Astrocyte of the hippocampus (primary cell): ENCODE data around the gene NINJ2.
A peak's percentile ranks its signal among the peaks of the same experiment; 100 is the strongest.

Experiments used
- DNase-seq: peaks from one replicate; pipeline ENCODE4 v3.0.0; 2011; ENCODE audit warnings: low read depth, low spot score

Gene NINJ2

GRCh38 chr12:614411-614970, 48.8 kb downstream of the NINJ2 start:
- DNase-seq: peak; percentile 51

GRCh38 chr12:613996-614395, 49.2 kb downstream of the NINJ2 start:
- DNase-seq: no peak

GRCh38 chr12:612886-613285, 50.4 kb downstream of the NINJ2 start:
- no peak for DNase-seq

- no peak for DNase-seq
Observed at GRCh38 chr12:612293-612692, 51.0 kb downstream of the NINJ2 start.

- no peak for DNase-seq
Observed at GRCh38 chr12:611721-612120, 51.5 kb downstream of the NINJ2 start.

GRCh38 chr12:608921-609320, 54.3 kb downstream of the NINJ2 start:
- DNase-seq: no peak

- no peak for DNase-seq
Observed at GRCh38 chr12:608413-608812, 54.8 kb downstream of the NINJ2 start.

- peak; percentile 61 for DNase-seq
Observed at GRCh38 chr12:607541-608001, 55.7 kb downstream of the NINJ2 start.

GRCh38 chr12:604956-605355, 58.3 kb downstream of the NINJ2 start:
- DNase-seq: no peak

- DNase-seq: no peak
Observed at GRCh38 chr12:602700-603068, 60.6 kb downstream of the NINJ2 start.

GRCh38 chr12:601976-602699, 61.1 kb downstream of the NINJ2 start:
- no peak for DNase-seq

GRCh38 chr12:599756-600155, 63.5 kb downstream of the NINJ2 start:
- DNase-seq: peak; percentile 25

- DNase-seq: peak; percentile 21
Observed at GRCh38 chr12:597926-598568, 65.2 kb downstream of the NINJ2 start.

- DNase-seq: no peak
Observed at GRCh38 chr12:593396-594270, 69.6 kb downstream of the NINJ2 start.

GRCh38 chr12:592024-592505, 71.2 kb downstream of the NINJ2 start:
- no peak for DNase-seq

- no peak for DNase-seq
Observed at GRCh38 chr12:591167-592023, 71.8 kb downstream of the NINJ2 start.

GRCh38 chr12:590206-590750, 73.0 kb downstream of the NINJ2 start:
- DNase-seq: no peak

GRCh38 chr12:588646-589045, 74.6 kb downstream of the NINJ2 start:
- no peak for DNase-seq

- no peak for DNase-seq
Observed at GRCh38 chr12:588024-588322, 75.3 kb downstream of the NINJ2 start.

- no peak for DNase-seq
Observed at GRCh38 chr12:587132-588023, 75.9 kb downstream of the NINJ2 start.
